ENCODE measurements around the gene PIGU.
"Not testable (repeated sequence)": the region's sequence is repeated elsewhere in the genome, so short reads cannot be mapped to it uniquely, and the experiment has no call there.

PIGU gene

GRCh38 chr20:34526466-34526865 lies 150.4 kb downstream of the PIGU start:
- Mint-ChIP-seq H3K27ac (no peak overlapping the region), H3K36me3 (ENCODE audit: low read depth) (peaks cover 30% of the 10 kb centered on the region), H3K4me3 (no peak overlapping the region)

GRCh38 chr20:34525709-34526416 lies 151.0 kb downstream of the PIGU start:
- H3K9me3 Mint-ChIP-seq, result no peaks in the 10 kb centered on the region
- no peak overlapping the region for H3K4me3 Mint-ChIP-seq
- no peak overlapping the region for H3K27ac Mint-ChIP-seq
- peaks cover 36% of the 10 kb centered on the region for H3K36me3 Mint-ChIP-seq (ENCODE audit: low read depth)
- H3K4me1 Mint-ChIP-seq (ENCODE audit: low read depth), result peaks cover 31% of the 10 kb centered on the region
- H3K27me3 Mint-ChIP-seq, result no peaks in the 10 kb centered on the region

More at GRCh38 chr20:34526466-34526865, 150.4 kb downstream of the PIGU start:
- Mint-ChIP-seq H3K9me3 (no peaks in the 10 kb centered on the region), H3K27me3 (no peaks in the 10 kb centered on the region), H3K4me1 (ENCODE audit: low read depth) (peaks cover 26% of the 10 kb centered on the region)

- Mint-ChIP-seq H3K27ac (no peak overlapping the region), H3K36me3 (ENCODE audit: low read depth) (peaks cover 39% of the 10 kb centered on the region), H3K4me3 (no peak overlapping the region), H3K4me1 (ENCODE audit: low read depth) (peaks cover 34% of the 10 kb centered on the region), H3K9me3 (no peaks in the 10 kb centered on the region), H3K27me3 (no peaks in the 10 kb centered on the region)
Observed at GRCh38 chr20:34525342-34525708, 151.6 kb downstream of the PIGU start.

- Mint-ChIP-seq H3K36me3 (ENCODE audit: low read depth) (peaks cover 46% of the 10 kb centered on the region), H3K27me3 (no peaks in the 10 kb centered on the region), H3K27ac (no peak overlapping the region), H3K9me3 (no peaks in the 10 kb centered on the region), H3K4me1 (ENCODE audit: low read depth) (peaks cover 40% of the 10 kb centered on the region), H3K4me3 (no peak overlapping the region)
Observed at GRCh38 chr20:34524426-34524825, 152.5 kb downstream of the PIGU start.

- Mint-ChIP-seq H3K36me3 (ENCODE audit: low read depth) (peaks cover 42% of the 10 kb centered on the region), H3K27me3 (no peaks in the 10 kb centered on the region), H3K4me3 (no peak overlapping the region), H3K4me1 (ENCODE audit: low read depth) (peaks cover 48% of the 10 kb centered on the region), H3K9me3 (no peaks in the 10 kb centered on the region), H3K27ac (no peak overlapping the region)
Observed at GRCh38 chr20:34522969-34523871, 153.7 kb downstream of the PIGU start.

GRCh38 chr20:34519841-34520240 lies 157.1 kb downstream of the PIGU start:
- H3K4me3 Mint-ChIP-seq, H3K9me3 Mint-ChIP-seq, H3K27me3 Mint-ChIP-seq, H3K27ac Mint-ChIP-seq: not testable (repeated sequence)
- peaks cover 30% of the 10 kb centered on the region for H3K36me3 Mint-ChIP-seq (ENCODE audit: low read depth)
- H3K4me1 Mint-ChIP-seq (ENCODE audit: low read depth), result peaks cover 73% of the 10 kb centered on the region

DNA sequence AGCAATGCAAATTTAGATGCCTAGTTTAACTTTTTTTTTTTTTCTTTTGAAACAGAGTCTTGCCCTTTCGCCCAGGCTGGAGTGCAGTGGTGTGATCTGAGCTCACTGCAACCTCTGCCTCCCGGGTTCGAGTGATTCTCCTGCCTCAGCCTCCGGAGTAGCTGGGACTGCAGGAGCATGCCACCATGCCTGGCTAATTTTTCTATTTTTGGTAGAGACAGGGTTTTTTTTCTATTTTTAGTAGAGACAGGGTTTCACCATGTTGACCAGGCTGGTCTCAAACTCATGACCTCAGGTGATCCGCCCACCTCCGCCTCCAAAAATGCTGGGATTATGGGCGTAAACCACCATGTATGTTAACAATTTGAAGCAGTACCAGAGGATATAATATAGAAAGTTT lies 158.0 kb downstream of the PIGU start:
- Mint-ChIP-seq H3K4me1 (ENCODE audit: low read depth) (peaks cover 74% of the 10 kb centered on the region), H3K36me3 (ENCODE audit: low read depth) (peaks cover 30% of the 10 kb centered on the region)
- H3K27ac Mint-ChIP-seq, H3K9me3 Mint-ChIP-seq, H3K4me3 Mint-ChIP-seq, H3K27me3 Mint-ChIP-seq: not testable (repeated sequence)

- H3K27ac Mint-ChIP-seq, result peak overlapping the region; percentile 97
Observed at GRCh38 chr20:34517114-34517505, 159.8 kb downstream of the PIGU start.

DNA sequence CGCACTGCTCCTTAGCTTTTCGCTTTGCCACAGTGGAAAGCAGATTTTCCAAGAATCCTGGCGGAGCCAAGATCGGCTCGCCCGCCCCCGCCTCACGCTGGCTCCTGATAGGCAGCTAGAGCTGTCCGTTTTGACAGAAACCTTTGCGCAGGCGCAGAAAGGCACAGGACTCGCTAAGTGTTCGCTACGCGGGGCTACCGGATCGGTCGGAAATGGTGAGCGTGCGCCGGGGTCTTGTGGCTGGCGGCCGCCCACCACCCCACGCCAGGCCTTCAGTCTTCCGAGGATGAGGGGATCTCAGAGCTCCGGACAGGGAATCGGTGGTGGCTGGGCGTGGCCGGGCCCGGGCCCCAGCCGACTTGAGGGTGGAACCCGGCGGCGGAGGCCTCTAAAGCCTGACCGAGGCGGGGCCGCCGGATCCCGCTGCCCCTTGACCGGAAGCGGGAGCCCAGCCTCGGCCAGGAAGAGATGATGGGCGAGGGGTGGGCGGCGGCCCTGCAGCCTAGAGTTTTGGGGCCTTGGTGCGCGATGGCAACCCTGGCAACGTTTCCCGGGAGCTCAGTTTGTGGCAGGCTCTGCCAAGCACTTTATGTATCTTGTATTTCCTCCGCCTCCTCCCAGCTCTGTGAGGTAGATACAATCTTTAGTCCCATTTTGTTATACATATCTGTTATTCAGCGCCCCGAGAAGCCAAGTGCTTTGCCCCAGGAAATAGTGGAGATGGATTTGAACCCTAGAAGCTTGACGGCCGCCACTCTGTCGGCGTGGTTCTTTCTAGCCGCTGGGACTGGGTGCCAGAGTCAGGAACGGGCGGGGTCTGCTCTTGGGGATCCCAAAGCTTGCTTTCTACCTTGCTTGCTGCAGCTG lies 160.4 kb downstream of the PIGU start, which contains the start of gene DYNLRB1:
Gene DYNLRB1 (plus strand): TSS at position 176 of the 867 bp plus-strand sequence. CDS start 37 bp downstream, at position 213.
- Mint-ChIP-seq H3K27ac (peak within 1 kb of the TSS; percentile 97), H3K27me3 (no peaks in the 10 kb centered on the region), H3K4me3 (peak within 1 kb of the TSS; percentile 98), H3K9me3 (no peaks in the 10 kb centered on the region), H3K36me3 (ENCODE audit: low read depth) (peaks cover 24% of the 10 kb centered on the region), H3K4me1 (ENCODE audit: low read depth) (peaks cover 59% of the 10 kb centered on the region)

More at GRCh38 chr20:34517114-34517505, 159.8 kb downstream of the PIGU start:
- H3K27me3 Mint-ChIP-seq, result no peaks in the 10 kb centered on the region
- H3K4me3 Mint-ChIP-seq, result peak overlapping the region; percentile 98
- H3K4me1 Mint-ChIP-seq (ENCODE audit: low read depth), result peaks cover 63% of the 10 kb centered on the region
- H3K36me3 Mint-ChIP-seq (ENCODE audit: low read depth), result peaks cover 29% of the 10 kb centered on the region
- H3K9me3 Mint-ChIP-seq, result no peaks in the 10 kb centered on the region

DNA sequence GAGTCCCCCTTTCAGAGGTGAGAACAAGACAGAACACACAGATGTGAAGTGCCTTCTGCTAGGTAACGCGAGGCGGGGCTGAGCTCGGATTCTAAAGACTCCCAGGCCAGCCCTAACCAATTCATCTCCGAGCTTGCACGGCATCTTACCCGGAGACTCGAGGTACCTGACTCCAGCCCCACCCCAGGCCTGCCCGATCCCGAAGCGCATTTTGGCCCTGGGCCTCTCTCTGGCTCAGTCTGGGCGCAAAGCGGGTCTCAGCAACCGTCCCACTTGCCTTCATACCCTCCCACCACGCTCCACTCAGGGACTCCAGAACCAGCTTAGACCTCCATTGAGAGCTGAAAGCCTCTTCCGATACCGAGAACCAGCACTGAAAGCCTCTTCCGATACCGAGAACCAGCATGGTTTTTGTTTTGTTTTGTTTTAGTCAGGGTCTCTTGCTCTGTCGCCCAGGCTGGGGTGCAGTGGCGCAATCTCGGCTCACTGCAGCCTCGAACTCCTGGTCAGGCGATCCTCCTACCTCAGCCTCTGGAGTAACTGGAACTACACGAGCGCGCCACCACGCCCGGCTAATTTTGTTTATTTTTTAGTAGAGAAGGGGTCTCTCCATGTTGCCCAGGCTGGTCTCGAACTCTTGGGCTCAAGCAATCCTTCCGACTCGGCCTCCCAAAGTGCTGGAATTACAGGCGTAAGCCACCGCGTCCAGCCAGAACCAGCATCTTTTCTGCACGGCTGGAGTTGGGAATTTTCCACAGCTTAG lies 161.2 kb downstream of the PIGU start:
- peak overlapping the region; percentile 98 for H3K4me3 Mint-ChIP-seq
- H3K4me1 Mint-ChIP-seq (ENCODE audit: low read depth), result peaks cover 51% of the 10 kb centered on the region
- H3K36me3 Mint-ChIP-seq (ENCODE audit: low read depth), result peaks cover 20% of the 10 kb centered on the region
- H3K9me3 Mint-ChIP-seq, result no peaks in the 10 kb centered on the region
- H3K27ac Mint-ChIP-seq, result peak overlapping the region; percentile 97
- no peaks in the 10 kb centered on the region for H3K27me3 Mint-ChIP-seq

GRCh38 chr20:34514897-34515483 lies 161.9 kb downstream of the PIGU start:
- Mint-ChIP-seq H3K9me3 (no peaks in the 10 kb centered on the region), H3K36me3 (ENCODE audit: low read depth) (peaks cover 19% of the 10 kb centered on the region), H3K4me1 (ENCODE audit: low read depth) (peaks cover 47% of the 10 kb centered on the region), H3K27me3 (no peaks in the 10 kb centered on the region), H3K4me3 (peak overlapping the region; percentile 98), H3K27ac (peak overlapping the region; percentile 97)

- peaks cover 42% of the 10 kb centered on the region for H3K4me1 Mint-ChIP-seq (ENCODE audit: low read depth)
- not testable (repeated sequence) for H3K4me3 Mint-ChIP-seq, H3K9me3 Mint-ChIP-seq, H3K27me3 Mint-ChIP-seq, H3K27ac Mint-ChIP-seq
- peaks cover 14% of the 10 kb centered on the region for H3K36me3 Mint-ChIP-seq (ENCODE audit: low read depth)
Observed at GRCh38 chr20:34514034-34514433, 162.9 kb downstream of the PIGU start.

GRCh38 chr20:34512955-34513419 lies 163.9 kb downstream of the PIGU start:
- Mint-ChIP-seq H3K36me3 (ENCODE audit: low read depth) (peaks cover 13% of the 10 kb centered on the region), H3K4me3 (no peak overlapping the region), H3K4me1 (ENCODE audit: low read depth) (peaks cover 33% of the 10 kb centered on the region), H3K9me3 (no peaks in the 10 kb centered on the region), H3K27me3 (no peaks in the 10 kb centered on the region), H3K27ac (no peak overlapping the region)

All from stimulated activated naive CD8-positive, alpha-beta T cell treated with anti-CD3 and anti-CD28 coated beads, Interleukin-15, Interleukin-2, amounts not matched to agents 100 ng/mL and 50 ng/mL, for 24 hours (primary cell).